ENCODE results near the gene TNFRSF6B.

TNFRSF6B gene

DNA sequence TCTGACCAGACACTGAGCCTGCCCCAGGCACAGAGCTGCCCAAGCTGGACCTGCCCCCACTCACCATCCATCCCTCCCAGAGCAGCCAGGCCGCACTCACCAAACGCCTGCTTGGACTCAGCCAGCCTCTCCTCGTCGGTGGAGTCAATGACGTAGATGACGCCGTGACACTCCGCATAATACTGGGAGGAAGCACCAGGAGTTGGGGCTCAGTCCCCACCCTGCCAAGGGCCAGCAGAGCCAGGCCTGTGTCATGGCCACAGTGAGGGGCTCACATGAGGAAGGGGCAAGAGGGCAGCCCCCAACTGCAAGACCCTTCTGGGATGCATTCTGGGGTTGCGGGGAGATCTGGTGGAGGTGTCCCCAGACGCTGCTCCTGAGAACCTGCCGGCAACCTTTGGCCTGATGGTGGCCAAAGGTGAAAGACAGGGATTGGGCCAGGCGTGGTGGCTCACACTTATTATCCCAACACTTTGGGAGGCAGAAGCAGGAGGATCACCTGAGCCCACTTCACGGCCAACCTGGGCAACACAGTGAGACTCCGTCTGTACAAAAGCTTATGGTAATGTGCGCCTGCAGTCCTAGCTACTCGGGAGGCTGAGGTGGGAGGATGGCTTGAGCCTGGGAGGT is 5.7 kb downstream of the TNFRSF6B start:
- Histone ChIP-seq H3K4me1 (peaks cover 4% of the 10 kb centered on the region), H3K9me3 (no peaks in the 10 kb centered on the region), H3K36me3 (replicated peaks) (peaks cover 26% of the 10 kb centered on the region), H3K4me3 (no peak overlapping the region), H3K27me3 (ENCODE audit: low read depth) (no peaks in the 10 kb centered on the region)
- peak in 1 of 2 experiments; percentile 13 for DNase-seq (ENCODE audit: low spot score in 2 of 2)
- in situ Hi-C loops (cut with MboI; ENCODE audit: low sequenced_read_pairs) = no loop called here

DNA sequence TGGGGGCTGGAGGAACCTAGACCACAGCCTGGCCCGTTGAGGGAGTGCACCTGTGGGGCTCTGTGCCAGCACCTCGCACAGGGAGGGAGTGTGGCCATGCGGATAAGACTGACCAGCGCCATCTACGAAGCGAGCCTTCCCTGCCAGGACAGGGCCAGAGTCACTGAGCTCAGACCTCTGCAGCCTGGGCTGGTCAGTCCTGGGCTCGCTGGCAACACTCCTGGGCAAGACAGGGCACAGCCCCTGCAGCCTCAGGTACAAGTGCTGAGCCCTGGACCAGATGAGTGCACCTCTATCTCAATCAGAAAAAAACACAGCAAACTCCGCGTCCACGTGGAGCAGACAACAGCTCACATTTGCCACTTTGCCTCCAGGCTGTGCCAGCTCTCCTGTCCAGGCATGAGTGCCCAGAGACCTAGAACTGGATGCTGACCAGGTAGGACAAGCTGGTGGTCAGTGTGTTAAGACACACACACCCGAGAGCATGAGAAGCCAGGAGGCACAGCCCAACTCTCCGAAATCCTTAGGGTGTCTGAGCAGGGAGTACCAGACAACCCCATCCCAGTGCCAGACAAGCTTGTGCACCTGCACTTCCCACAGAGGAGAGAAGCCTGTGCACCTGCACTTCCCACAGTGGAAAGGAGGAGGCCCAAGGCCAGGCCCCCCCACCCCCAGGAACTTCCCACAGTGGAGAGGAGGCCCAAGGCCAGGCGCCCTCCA is 6.5 kb downstream of the TNFRSF6B start:
- peaks cover 4% of the 10 kb centered on the region for H3K4me1 ChIP-seq
- H3K9me3 ChIP-seq = no peaks in the 10 kb centered on the region
- H3K4me3 ChIP-seq = no peak overlapping the region
- H3K36me3 ChIP-seq (replicated peaks) = peaks cover 26% of the 10 kb centered on the region
- H3K27me3 ChIP-seq (ENCODE audit: low read depth) = no peaks in the 10 kb centered on the region
- DNase-seq (ENCODE audit: low spot score in 2 of 2) = no peak
- in situ Hi-C loops (cut with MboI; ENCODE audit: low sequenced_read_pairs) = no loop called here

DNA sequence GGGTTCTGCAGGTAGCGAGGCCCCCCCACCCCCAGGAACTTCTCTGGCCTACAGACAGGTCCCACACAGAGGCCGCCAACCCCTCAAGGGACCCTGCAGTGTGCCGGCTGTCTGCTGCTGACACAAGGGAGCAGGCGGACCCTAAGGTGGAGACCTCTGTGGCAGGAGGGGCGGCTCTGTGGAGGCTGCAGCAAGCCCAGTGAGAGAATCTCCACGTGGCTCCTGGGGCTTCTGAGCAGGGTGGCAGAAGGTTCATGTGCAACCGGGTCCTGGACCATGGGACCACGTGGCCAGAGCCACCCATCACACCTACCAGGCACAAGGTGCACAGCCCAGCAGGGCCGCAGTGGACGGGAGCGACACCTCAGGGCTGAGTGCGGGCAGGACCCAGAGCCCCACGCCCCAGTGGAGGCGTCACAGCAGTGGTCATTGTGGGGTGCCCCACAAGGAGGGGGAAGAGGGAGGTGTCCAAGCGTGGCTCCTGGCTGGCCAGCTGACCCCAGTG is 7.1 kb downstream of the TNFRSF6B start:
- H3K4me1 ChIP-seq = peaks cover 4% of the 10 kb centered on the region
- no peaks in the 10 kb centered on the region for H3K9me3 ChIP-seq
- in situ Hi-C loops (cut with MboI; ENCODE audit: low sequenced_read_pairs) = no loop called here
- DNase-seq (ENCODE audit: low spot score in 2 of 2) = no peak
- no peaks in the 10 kb centered on the region for H3K27me3 ChIP-seq (ENCODE audit: low read depth)
- peaks cover 26% of the 10 kb centered on the region for H3K36me3 ChIP-seq (replicated peaks)
- H3K4me3 ChIP-seq = no peak overlapping the region

DNA sequence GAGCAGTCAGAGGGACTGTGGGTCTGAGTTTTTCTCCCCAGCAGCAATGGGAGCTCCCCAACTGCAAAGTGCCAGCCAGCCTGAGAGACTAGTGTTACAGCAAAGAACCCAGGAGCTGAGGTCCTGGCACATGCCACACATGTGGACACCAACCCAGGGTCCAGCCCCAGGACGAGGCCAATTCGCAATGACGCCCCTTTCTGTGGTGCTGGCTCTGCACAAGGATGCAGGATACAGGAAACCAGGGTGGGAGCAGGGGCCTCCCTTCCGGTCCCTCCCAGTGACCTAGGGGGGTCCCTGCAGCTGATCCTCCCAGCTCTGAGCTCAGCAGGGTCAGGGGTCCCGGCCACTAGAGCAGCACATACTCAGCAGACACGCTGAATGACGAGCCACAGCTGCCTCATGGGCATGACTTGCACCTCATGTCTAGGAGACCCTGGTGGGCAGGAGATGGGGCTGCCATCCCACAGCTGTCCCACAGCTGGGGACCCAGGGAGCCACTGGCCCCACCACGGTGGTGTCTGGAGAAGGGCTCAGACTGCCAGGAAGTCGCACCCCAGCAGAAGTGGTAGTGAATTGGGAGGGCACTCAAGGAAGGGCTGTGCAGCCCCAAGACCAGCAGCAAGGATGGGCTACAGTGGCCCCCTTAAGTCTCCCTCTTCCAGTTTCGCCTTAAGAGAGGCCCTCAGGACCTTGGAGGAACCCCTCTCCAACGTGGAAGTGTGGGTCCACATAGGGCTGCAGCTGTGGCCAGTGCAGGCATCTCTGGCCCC is 7.7 kb downstream of the TNFRSF6B start:
- H3K4me3 ChIP-seq = no peak overlapping the region
- DNase-seq (ENCODE audit: low spot score in 2 of 2) = no peak
- peaks cover 30% of the 10 kb centered on the region for H3K36me3 ChIP-seq (replicated peaks)
- in situ Hi-C loops (cut with MboI; ENCODE audit: low sequenced_read_pairs) = no loop called here
- H3K4me1 ChIP-seq = peaks cover 4% of the 10 kb centered on the region
- no peaks in the 10 kb centered on the region for H3K27me3 ChIP-seq (ENCODE audit: low read depth)
- H3K9me3 ChIP-seq = no peaks in the 10 kb centered on the region

DNA sequence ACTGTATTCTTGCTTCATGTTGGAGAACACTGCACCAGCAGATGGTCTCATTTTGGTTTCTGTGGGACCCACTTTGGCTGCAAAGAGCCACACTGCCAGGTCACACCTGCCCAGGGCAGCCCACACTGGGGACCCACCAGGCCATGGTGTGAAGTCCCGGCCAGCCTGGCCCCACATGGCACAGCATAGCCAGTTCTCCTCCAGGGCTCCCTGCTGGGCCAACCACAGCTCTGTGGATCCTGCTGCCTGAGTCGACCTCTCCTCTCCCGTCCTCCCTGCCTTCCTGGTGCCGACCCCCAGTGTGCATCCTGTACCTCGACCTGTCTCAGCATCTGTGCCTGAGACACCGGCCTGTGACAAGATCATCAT is 8.3 kb downstream of the TNFRSF6B start:
- no peaks in the 10 kb centered on the region for H3K9me3 ChIP-seq
- H3K27me3 ChIP-seq (ENCODE audit: low read depth) = no peaks in the 10 kb centered on the region
- peaks cover 36% of the 10 kb centered on the region for H3K36me3 ChIP-seq (replicated peaks)
- in situ Hi-C loops (cut with MboI; ENCODE audit: low sequenced_read_pairs) = no loop called here
- H3K4me3 ChIP-seq = no peak overlapping the region
- DNase-seq (ENCODE audit: low spot score in 2 of 2) = no peak
- peaks cover 4% of the 10 kb centered on the region for H3K4me1 ChIP-seq

DNA sequence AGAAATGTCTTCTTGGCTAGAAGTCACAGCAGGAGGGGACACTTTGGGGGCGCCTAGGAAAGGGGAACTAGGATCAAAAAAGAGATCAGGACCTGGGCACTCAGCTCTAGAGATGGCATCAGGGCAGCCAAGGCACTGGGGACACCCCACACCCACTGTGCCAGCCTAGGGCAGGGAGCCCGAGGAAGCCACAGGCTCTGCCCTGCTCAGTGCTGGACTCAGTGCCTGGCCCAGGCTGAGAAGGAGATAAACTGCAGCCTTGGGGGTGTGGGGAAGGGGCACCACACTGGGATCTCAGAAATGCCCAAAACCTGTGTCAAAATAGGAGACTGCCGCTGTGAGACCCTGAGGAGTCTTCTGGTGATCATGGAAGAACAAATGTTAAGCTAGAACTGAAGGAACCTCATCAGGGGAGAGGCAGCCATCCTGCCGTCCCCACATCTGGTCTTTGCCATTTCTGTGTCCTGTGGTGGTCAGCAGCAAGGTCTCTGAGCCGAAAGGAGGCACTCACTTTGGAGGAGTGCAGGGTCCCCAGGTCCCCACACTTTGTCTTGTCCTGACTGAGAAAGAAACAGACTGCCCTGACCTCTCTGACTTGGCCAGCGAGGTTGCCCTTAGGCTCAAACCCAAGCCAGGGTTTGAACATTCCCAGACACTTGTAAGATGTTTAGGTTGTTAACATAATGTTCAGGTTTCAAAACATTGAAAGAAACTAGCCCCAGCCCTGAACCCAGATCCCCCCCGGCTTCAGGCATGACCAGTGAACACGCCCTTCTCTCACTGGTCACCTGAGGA is 9.0 kb downstream of the TNFRSF6B start:
- Histone ChIP-seq H3K27me3 (ENCODE audit: low read depth) (no peaks in the 10 kb centered on the region), H3K9me3 (no peaks in the 10 kb centered on the region), H3K4me1 (peaks cover 4% of the 10 kb centered on the region), H3K36me3 (replicated peaks) (peaks cover 41% of the 10 kb centered on the region), H3K4me3 (no peak overlapping the region)
- no peak for DNase-seq (ENCODE audit: low spot score in 2 of 2)
- in situ Hi-C loops (cut with MboI; ENCODE audit: low sequenced_read_pairs) = no loop called here

DNA sequence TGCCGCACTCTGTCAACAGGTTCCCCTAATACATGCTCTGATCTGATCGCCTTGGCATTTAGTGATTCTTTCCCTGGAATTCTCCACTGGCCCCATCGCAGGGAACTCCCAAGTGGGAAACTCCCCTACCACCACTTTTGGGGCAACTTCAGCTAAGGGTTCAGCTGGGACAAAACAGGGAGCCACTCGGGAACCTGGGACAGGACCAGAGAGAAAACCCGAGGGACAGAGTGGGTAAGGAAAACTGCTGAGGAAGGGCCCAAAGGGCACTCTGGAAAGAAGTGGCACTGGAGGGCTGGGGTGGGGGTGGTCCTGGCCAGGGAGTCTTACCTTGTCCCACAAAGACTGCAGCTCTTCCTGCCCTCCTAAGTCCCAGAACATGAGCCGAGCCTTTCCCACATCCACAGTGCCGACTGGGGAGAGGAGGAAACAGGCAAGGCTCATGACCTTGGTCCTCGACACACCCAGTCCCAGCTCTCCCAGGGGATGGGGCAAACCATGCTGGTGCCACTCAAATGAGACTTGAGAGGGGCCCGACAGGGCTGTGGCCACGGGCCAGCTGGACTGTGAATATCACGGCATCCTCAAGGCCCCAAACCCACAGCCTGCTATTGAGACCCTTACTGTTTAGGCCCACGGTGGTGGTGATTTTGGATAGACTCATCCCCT is 9.7 kb downstream of the TNFRSF6B start:
- H3K27me3 ChIP-seq (ENCODE audit: low read depth) = no peaks in the 10 kb centered on the region
- peaks cover 48% of the 10 kb centered on the region for H3K36me3 ChIP-seq (replicated peaks)
- no peak for DNase-seq (ENCODE audit: low spot score in 2 of 2)
- H3K4me1 ChIP-seq = peaks cover 4% of the 10 kb centered on the region
- peak overlapping the region; percentile 78 for H3K4me3 ChIP-seq
- in situ Hi-C loops (cut with MboI; ENCODE audit: low sequenced_read_pairs) = no loop called here
- H3K9me3 ChIP-seq = no peaks in the 10 kb centered on the region

DNA sequence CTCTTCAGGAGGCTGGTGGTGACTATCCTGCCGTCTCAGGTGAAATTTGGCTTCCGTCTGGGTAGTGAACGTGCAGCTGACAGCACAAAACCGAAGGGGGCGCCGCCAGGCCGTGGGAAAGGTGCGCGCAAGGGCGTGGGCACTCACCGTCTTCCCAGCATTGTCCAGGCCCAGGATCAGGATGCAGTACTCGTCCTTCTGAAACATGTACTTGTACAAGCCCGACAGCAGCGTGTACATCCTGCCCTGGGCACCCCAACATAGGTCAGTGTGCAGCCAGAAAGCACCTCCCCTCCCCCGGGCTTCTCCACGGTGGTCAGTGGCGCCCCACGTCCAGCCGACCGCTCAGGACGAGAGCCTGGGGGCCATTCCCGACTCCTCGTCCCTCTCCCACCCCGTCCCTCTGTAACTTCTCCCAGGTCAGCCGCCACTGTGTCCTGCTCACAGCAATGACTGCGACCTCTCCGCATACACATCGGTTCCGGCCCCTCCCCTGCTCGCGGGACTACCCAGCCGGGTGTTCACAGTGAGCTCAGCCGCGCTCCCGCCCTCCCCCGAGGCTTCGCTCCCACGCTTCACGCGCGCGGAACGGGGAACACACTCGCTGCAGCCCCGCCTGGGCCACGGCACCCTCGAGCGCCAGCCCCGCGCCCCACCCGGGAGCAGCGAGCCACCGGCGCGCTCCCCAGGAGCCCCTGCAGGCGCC is 10.6 kb downstream of the TNFRSF6B start:
- Histone ChIP-seq H3K4me3 (peak overlapping the region; percentile 78), H3K4me1 (peaks cover 4% of the 10 kb centered on the region), H3K36me3 (replicated peaks) (peaks cover 57% of the 10 kb centered on the region), H3K9me3 (no peaks in the 10 kb centered on the region), H3K27me3 (ENCODE audit: low read depth) (no peaks in the 10 kb centered on the region)
- peak in 1 of 2 experiments; percentile 64 for DNase-seq (ENCODE audit: low spot score in 2 of 2)
- in situ Hi-C loops (cut with MboI; ENCODE audit: low sequenced_read_pairs) = no loop called here

DNA sequence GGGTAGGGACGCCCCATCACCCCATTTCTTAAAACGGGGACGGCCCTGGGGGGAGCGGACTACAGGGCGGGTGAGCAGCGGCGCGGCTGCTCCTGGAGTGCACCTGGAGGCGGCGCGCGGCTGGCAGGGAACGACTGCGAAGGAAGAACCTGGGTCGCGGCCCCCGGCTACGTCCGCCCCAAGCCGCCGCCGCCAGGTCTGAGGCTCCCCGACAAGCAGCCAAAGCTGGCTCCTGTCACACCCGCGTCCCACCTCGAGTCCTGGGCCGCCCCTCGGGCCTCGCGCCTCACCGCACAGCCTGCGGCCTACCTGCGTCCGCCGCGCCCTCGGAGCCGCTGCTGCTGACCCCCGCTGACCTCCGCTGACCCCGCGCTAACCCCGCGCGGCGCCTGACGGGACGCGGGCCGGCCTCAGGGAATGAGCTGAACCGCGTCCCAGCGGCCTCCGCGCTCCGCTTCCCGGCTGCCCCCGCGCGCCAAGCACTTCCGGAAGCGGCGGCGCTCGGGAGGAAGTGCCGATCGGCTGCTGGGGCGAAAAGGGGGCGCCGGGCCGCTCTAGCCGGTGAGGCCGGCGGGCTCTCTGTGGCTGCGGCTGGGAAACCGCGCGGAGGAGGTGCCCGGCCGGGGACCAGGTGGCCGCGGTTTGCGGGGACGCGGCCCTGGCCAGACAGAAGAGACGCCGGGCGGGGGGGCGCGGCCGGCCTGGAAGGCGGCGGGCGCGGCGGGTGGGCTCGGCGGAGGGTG is 11.3 kb downstream of the TNFRSF6B start, which contains the start of the genes ARFRP1 and ZGPAT:
ARFRP1 (minus strand) TSS at position 419 of the 743 bp plus-strand sequence. CDS start 885 bp downstream, outside the sequence.
ZGPAT (plus strand) TSS at position 482 of the 743 bp plus-strand sequence. CDS start 542 bp downstream, outside the sequence.
- in situ Hi-C loops (cut with MboI; ENCODE audit: low sequenced_read_pairs) = no loop called here
- Histone ChIP-seq H3K27me3 (ENCODE audit: low read depth) (no peaks in the 10 kb centered on the region), H3K36me3 (replicated peaks) (peaks cover 64% of the 10 kb centered on the region), H3K9me3 (no peaks in the 10 kb centered on the region), H3K4me1 (peaks cover 4% of the 10 kb centered on the region), H3K4me3 (peak within 1 kb of the TSS; percentile 78)
- peak; percentile 73 to 86 for DNase-seq (ENCODE audit: low spot score in 2 of 2)

DNA sequence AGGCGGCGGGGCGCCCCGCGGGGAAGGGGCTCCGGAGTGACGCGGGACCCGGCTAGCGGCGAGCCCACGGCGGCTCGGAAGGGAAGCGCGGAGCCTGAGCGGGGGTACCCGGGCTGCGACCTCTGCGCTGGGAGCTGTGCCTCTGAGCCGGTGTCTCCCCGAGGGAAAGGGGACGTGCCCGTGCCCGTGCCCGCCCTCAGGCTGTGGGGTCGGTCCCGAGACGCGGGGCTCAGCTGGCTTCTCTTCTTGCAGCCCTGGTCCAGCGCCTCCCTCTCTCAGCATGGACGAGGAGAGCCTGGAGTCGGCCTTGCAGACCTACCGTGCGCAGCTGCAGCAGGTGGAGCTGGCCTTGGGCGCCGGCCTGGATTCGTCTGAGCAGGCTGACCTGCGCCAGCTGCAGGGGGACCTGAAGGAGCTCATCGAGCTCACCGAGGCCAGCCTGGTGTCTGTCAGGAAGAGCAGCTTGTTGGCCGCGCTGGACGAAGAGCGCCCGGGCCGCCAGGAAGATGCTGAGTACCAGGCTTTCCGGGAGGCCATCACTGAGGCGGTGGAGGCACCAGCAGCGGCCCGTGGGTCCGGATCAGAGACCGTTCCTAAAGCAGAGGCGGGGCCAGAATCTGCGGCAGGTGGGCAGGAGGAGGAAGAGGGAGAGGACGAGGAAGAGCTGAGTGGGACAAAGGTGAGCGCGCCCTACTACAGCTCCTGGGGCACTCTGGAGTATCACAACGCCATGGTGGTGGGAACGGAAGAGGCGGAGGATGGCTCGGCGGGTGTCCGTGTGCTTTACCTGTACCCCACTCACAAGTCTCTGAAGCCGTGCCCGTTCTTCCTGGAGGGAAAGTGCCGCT is 12.1 kb downstream of the TNFRSF6B start:
- peaks cover 64% of the 10 kb centered on the region for H3K36me3 ChIP-seq (replicated peaks)
- DNase-seq (ENCODE audit: low spot score in 2 of 2) = peak in 1 of 2 experiments; percentile 16
- peaks cover 4% of the 10 kb centered on the region for H3K4me1 ChIP-seq
- H3K4me3 ChIP-seq = peak overlapping the region; percentile 78
- H3K9me3 ChIP-seq = no peaks in the 10 kb centered on the region
- H3K27me3 ChIP-seq (ENCODE audit: low read depth) = no peaks in the 10 kb centered on the region
- in situ Hi-C loops (cut with MboI; ENCODE audit: low sequenced_read_pairs) = no loop called here

DNA sequence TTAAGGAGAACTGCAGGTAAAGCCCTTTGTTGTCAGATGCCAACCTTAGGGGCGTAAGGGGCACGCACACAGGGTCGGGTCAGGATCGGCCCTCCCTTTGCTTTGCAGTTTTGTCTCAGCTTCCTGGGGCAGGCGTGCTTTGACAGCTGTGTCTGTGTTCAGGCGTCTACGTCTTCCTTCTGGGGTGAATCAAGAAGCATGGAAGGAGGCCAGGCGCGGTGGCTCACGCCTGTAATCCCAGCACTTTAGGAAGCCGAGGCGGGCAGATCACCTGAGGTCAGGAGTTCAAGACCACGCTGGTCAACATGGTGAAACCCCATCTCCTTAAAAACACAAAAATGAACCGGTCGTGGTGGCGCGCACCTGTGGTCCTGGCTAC is 12.7 kb downstream of the TNFRSF6B start:
- DNase-seq (ENCODE audit: low spot score in 2 of 2) = no peak
- Histone ChIP-seq H3K9me3 (no peaks in the 10 kb centered on the region), H3K27me3 (ENCODE audit: low read depth) (no peaks in the 10 kb centered on the region), H3K36me3 (replicated peaks) (peaks cover 64% of the 10 kb centered on the region), H3K4me1 (peaks cover 4% of the 10 kb centered on the region), H3K4me3 (peak overlapping the region; percentile 78)
- in situ Hi-C loops (cut with MboI; ENCODE audit: low sequenced_read_pairs) = no loop called here
